NCI-H1694 (cell line): Measurements from ENCODE around the gene COL20A1.

Experiments
- DNase-seq: peaks from one replicate; lab custom pipeline; 2025; lab: John Stamatoyannopoulos, UW

Gene COL20A1

GRCh38 chr20:63350597-63351325 lies 57.8 kb downstream of the COL20A1 start:
- DNase-seq, result no peak

DNA sequence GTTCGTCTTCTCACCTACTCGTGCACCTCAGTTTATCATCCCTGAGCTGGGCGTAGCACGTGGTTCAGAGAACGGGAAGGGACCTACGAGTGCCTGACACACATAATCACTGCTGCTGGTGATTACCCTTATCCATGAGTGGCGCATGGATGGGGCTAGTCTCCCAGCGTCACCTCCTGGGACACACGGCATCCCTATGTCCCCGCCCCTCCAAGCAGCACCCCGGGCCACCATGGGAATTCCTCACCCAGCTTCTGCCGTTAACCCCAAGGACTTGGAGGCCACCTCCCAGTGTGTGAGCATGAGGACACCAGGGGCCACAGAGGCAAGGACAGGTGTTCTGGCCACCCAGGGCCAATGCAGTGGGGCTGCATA lies 58.3 kb downstream of the COL20A1 start:
- DNase-seq, result no peak

DNA sequence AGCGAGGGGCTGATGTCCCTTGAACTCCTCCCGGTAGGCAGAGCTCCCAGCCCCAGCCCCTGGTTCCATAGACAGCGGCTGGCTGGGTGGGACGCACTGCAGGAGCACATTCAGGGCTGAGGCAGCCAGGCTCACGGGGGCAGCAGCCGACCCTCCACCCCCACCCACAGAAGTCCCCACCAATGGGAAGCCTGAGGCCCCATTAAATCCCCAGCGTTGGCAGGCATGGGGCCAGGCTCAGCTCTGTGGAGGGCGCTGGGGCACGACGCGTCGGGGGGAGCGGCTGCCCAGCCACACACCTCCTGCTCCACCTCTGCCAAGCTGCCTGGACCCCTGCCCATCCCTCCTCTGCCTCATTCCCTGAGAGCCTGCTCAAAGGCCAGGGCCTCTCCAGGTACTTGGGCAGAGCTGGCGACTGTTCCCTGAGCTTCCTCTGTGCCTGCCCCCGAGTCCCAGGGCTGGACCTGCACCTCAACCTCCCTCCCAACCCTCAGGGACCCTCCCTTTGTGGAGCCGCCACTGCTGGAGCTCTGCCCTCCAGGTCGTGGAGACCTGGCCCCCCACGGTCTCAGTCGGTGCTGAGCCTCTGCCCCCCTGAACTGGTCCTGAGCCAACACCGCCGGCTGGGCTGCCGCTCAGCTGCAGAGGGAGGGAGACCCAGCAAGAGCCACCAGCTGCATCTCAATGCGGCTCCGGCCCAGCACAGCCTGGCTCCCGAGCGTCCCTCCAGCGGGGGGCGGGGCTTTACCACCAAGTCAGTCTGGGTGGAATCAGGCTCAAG lies 59.0 kb downstream of the COL20A1 start:
- peak; percentile 25 for DNase-seq

DNA sequence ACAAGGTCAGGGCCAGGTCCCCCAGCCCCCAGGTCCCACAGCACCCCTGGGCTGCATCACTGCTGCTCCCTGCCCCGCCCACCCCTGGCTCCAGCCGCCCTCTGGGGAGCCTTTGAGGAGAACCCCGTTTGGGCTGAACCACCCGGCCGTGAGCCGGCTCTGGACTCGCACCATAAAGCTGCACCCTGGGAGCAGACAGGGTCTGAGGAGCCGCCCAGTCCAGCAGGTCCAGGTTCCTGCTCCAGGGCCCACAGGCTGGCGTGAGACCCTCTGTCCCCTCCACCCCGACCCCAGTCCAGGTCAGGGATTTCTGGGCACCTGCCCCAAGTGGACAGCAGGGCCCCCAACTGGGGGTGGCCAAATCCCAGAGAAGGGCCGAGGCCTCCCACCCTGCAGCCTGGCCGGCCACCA lies 59.8 kb downstream of the COL20A1 start:
- no peak for DNase-seq

DNA sequence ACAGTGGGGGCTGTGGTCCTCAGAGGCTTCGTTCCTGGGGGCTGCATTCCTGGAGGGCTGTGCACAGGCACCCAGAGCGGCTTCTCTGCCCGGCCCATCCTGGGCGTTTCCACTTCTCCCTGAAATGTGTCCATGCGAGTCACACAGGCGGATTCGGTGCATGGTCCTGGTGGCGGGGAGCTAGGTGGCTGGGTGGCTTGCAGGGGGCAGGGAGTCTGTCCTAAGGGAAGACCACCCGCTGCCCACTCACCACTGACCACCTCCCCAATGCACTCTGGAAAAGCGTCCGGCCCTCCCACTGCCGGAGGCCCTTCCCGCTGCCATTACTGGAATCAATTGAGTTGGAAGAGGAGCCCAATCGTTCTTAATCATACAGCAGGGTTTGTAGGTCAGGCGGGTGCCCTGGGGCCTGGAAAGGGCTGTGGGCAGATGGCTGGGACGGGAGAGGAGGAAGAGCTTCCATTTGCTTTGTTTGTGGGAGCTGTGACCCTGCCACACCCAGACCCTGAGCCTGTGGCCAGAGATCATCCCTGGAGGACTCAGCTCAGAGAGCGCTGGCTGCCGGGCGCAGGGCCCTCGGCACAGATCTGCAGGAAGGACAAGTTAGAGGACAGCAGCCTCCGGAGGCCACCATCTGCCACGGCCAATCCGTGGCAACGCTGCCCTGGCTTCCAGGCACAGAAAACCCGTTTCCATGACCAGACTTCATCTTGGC lies 61.8 kb downstream of the COL20A1 start:
- no peak for DNase-seq

GRCh38 chr20:63355781-63356295 lies 62.9 kb downstream of the COL20A1 start:
- no peak for DNase-seq

- DNase-seq, result no peak
Observed at GRCh38 chr20:63356511-63356910, 63.5 kb downstream of the COL20A1 start.

GRCh38 chr20:63356931-63357879 lies 64.2 kb downstream of the COL20A1 start:
- no peak for DNase-seq

DNA sequence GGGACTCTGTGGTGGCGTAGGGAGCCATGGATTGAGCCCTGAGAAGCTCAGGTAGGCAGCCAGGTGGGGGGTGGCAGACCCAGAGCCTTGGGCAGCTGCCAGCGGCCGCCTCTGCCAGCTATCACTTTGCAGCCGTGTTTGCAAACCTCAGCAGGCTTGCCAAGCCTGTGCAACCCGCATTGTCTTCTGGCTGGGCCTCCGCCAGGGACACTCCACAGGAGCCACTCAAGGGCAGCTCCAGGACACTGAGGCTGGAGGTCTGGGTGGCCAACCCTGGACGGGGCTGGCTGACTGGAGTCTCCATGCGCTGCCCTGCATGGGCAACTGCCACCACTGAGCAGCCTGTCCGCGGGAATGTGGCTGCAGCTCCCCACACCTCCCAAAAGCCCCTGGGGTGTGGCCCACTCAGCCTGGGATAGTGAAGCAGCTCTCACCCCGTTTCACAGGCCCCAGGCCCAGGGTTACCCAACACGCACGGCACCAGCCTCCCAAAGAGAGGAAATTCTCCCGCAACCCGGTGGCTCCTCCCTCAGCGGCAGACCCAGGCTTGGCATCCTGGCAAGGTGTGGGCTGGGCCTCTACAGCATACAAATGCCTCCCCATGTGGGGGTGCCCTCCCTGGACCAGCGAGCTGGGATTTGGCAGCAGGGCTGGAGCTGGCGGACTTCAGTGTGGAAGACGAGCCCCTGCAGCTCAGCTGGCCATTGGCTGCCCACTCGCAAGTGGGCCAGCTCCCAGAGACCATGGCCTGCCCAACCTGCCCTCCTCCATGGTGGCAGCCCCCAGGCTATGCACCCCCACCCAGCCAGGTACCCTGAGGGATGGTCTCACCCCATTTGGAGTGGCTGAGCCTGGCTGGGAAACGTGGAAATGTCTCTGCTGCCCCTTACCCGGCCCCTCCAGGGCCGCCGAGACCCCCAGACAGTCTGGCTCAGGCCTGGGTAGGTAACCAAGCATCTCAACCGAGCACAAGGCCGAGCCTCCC lies 65.2 kb downstream of the COL20A1 start:
- DNase-seq, result no peak

- DNase-seq, result no peak
Observed at GRCh38 chr20:63359164-63359934, 66.4 kb downstream of the COL20A1 start.

GRCh38 chr20:63359937-63360849 lies 67.2 kb downstream of the COL20A1 start:
- no peak for DNase-seq

DNA sequence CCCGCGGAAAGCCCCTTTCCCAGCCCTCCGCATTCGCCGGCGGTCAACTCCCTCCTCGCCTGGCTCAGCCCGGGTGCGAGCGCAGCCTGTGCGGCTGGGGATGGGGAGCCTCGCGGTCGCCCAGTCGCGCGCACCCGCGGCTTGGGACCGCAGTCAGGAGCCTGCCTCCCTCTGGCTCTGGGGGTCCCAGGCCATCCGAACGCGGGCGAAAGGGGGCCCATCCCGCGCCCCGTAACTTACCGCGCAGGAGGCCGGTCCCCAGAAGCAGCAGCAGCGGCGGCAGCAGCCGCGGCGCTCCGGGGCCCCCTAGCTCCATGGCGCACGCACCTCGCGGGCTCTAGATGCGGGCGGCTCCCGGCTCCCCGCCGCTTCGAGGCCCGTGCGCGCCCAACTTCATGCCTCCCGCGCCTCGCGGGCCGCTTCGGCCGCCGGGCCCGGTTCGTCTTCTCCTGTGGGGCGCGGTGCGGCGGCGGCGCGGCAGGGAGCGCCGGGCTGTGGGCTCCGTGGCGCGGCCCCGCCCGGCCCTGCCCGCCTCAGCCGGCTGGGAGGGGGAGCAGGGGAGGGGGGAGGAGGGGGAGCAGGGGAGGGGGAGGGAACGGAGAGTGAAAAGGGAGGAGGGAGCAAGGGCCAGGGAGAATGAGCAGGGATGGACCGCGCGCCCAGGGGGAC lies 68.0 kb downstream of the COL20A1 start, which contains the start of gene CHRNA4:
Gene CHRNA4 (minus strand): TSS at position 500 of the 669 bp plus-strand sequence. CDS start 184 bp downstream, at position 316.
- no peak for DNase-seq

- no peak for DNase-seq
Observed at GRCh38 chr20:63361519-63362435, 68.8 kb downstream of the COL20A1 start.

GRCh38 chr20:63362436-63363009 lies 69.5 kb downstream of the COL20A1 start:
- DNase-seq, result no peak

DNA sequence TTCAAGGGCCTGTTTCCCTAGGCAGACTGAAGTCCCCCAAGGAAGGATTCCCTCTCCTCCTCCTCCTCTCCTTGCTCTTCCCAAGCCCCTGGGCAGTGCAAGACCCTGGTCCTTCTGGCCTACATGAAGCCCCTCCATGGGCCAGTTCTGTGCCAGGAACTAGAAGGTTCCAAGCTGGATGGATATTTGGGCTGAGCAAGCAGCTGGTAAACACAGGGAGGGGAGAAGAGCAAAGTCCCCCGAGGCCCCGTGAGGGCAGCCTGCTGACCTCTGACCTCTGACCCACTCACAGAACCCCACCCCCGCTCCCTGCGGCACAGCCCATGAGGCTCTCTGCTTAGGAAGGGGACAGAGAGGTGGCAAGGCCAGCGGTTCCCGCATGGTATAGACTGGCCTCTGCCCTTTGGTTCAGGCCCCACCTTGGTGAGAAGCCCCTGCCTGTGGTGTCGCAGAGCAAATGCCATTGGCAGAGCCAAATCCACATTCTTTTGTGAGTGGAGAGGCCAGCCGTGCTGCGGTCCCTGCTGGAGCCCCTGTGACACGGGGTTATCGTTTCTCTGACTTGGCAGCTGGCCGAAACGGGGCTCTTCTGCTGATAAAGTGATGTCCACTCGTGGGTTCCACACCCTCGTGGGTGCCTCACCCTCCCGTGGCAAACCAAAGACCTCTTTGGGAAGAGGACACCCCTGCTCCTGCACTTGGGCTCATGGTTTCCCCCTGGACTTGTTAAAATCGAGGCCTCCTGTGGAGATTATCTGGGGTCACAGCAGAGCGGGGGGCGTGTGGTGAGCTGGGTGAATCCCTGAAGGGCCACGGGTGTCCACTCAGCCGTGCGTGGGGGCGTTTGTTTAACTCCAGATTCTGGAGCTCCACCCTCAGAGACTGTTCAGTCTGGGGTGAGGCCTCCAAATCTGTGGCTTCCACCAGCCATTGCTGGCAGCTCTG lies 70.3 kb downstream of the COL20A1 start:
- no peak for DNase-seq
